Measurements from ENCODE around the gene RIMBP3B.
"Not testable (repeated sequence)": the region's sequence is repeated elsewhere in the genome, so short reads cannot be mapped to it uniquely, and the experiment has no call there.

The RIMBP3B gene

GRCh38 chr22:21383701-21384467 is at the start of gene RIMBP3B:
RIMBP3B (plus strand) TSS chr22:21383751; CDS start chr22:21383859, 108 bp downstream.
- H3K4me3 ChIP-seq (ENCODE audit: low read depth, low read length): not testable (repeated sequence)

GRCh38 chr22:21357527-21357926 is 26.0 kb upstream of the RIMBP3B start:
- not testable (repeated sequence) for H3K4me3 ChIP-seq (ENCODE audit: low read depth, low read length)

GRCh38 chr22:21360525-21360924 is 23.0 kb upstream of the RIMBP3B start:
- H3K4me3 ChIP-seq (ENCODE audit: low read depth, low read length): not testable (repeated sequence)

GRCh38 chr22:21362473-21362872 is 21.1 kb upstream of the RIMBP3B start:
- H3K4me3 ChIP-seq (ENCODE audit: low read depth, low read length): not testable (repeated sequence)

GRCh38 chr22:21363061-21363460 is 20.5 kb upstream of the RIMBP3B start:
- not testable (repeated sequence) for H3K4me3 ChIP-seq (ENCODE audit: low read depth, low read length)

- H3K4me3 ChIP-seq (ENCODE audit: low read depth, low read length): not testable (repeated sequence)
These were observed 19.7 kb upstream of the RIMBP3B start for GRCh38 chr22:21363803-21364202.

- not testable (repeated sequence) for H3K4me3 ChIP-seq (ENCODE audit: low read depth, low read length)
These were observed 19.2 kb upstream of the RIMBP3B start for GRCh38 chr22:21364362-21364761.

- H3K4me3 ChIP-seq (ENCODE audit: low read depth, low read length): not testable (repeated sequence)
These were observed 18.2 kb upstream of the RIMBP3B start for GRCh38 chr22:21365337-21365736.

GRCh38 chr22:21368603-21369310 is 14.8 kb upstream of the RIMBP3B start:
- not testable (repeated sequence) for H3K4me3 ChIP-seq (ENCODE audit: low read depth, low read length)

GRCh38 chr22:21375880-21376279 is 7.7 kb upstream of the RIMBP3B start:
- H3K4me3 ChIP-seq (ENCODE audit: low read depth, low read length): not testable (repeated sequence)

GRCh38 chr22:21384468-21385357 is 1.2 kb downstream of the RIMBP3B start:
- H3K4me3 ChIP-seq (ENCODE audit: low read depth, low read length): not testable (repeated sequence)

- not testable (repeated sequence) for H3K4me3 ChIP-seq (ENCODE audit: low read depth, low read length)
These were observed 5.9 kb downstream of the RIMBP3B start for GRCh38 chr22:21389480-21389879.

- not testable (repeated sequence) for H3K4me3 ChIP-seq (ENCODE audit: low read depth, low read length)
These were observed 6.5 kb downstream of the RIMBP3B start for GRCh38 chr22:21390013-21390412.

- H3K4me3 ChIP-seq (ENCODE audit: low read depth, low read length): not testable (repeated sequence)
These were observed 11.1 kb downstream of the RIMBP3B start for GRCh38 chr22:21394613-21395012.

GRCh38 chr22:21401197-21401969 is 17.8 kb downstream of the RIMBP3B start:
- not testable (repeated sequence) for H3K4me3 ChIP-seq (ENCODE audit: low read depth, low read length)

GRCh38 chr22:21402763-21403314 is 19.3 kb downstream of the RIMBP3B start:
- H3K4me3 ChIP-seq (ENCODE audit: low read depth, low read length): not testable (repeated sequence)

- not testable (repeated sequence) for H3K4me3 ChIP-seq (ENCODE audit: low read depth, low read length)
These were observed 23.6 kb downstream of the RIMBP3B start for GRCh38 chr22:21407139-21407538.

- not testable (repeated sequence) for H3K4me3 ChIP-seq (ENCODE audit: low read depth, low read length)
These were observed 24.2 kb downstream of the RIMBP3B start for GRCh38 chr22:21407792-21408191.

- H3K4me3 ChIP-seq (ENCODE audit: low read depth, low read length): not testable (repeated sequence)
These were observed 32.8 kb downstream of the RIMBP3B start for GRCh38 chr22:21416375-21416774.

- H3K4me3 ChIP-seq (ENCODE audit: low read depth, low read length): not testable (repeated sequence)
These were observed 33.7 kb downstream of the RIMBP3B start, which contains the start of gene HIC2 for GRCh38 chr22:21417227-21417746. HIC2 (plus strand) TSS chr22:21417371; CDS start chr22:21442832, 25,461 bp downstream.

Measured in iPS-11a (cell line).